GM19238 (cell line): ENCODE data around the gene CA10.

Experiments
- DNase-seq: peaks from one replicate; pipeline ENCODE4 v3.0.0; 2011; ENCODE audit warnings: low spot score; ENCODE audit not compliant: insufficient read length

The CA10 gene

GRCh38 chr17:51652529-51652928 is 506.0 kb downstream of the CA10 start:
- DNase-seq, result no peak

GRCh38 chr17:51651513-51652298 is 506.8 kb downstream of the CA10 start:
- no peak for DNase-seq

GRCh38 chr17:51650772-51651171 is 507.7 kb downstream of the CA10 start:
- DNase-seq, result no peak

- DNase-seq, result no peak
Observed at GRCh38 chr17:51650202-51650601, 508.3 kb downstream of the CA10 start.

- no peak for DNase-seq
Observed at GRCh38 chr17:51647826-51648225, 510.7 kb downstream of the CA10 start.

- no peak for DNase-seq
Observed at GRCh38 chr17:51647067-51647466, 511.4 kb downstream of the CA10 start.

- no peak for DNase-seq
Observed at GRCh38 chr17:51646539-51646938, 512.0 kb downstream of the CA10 start.

GRCh38 chr17:51645056-51645455 is 513.5 kb downstream of the CA10 start:
- no peak for DNase-seq

- DNase-seq, result no peak
Observed at GRCh38 chr17:51643702-51644490, 514.6 kb downstream of the CA10 start.

- DNase-seq, result no peak
Observed at GRCh38 chr17:51642029-51642428, 516.5 kb downstream of the CA10 start.

- DNase-seq, result no peak
Observed at GRCh38 chr17:51640108-51640622, 518.3 kb downstream of the CA10 start.

- no peak for DNase-seq
Observed at GRCh38 chr17:51638971-51639370, 519.5 kb downstream of the CA10 start.

- DNase-seq, result no peak
Observed at GRCh38 chr17:51636291-51636690, 522.2 kb downstream of the CA10 start.

GRCh38 chr17:51630101-51630671 is 528.3 kb downstream of the CA10 start:
- no peak for DNase-seq

- DNase-seq, result no peak
Observed at GRCh38 chr17:51629232-51629631, 529.3 kb downstream of the CA10 start.

GRCh38 chr17:51627779-51628178 is 530.7 kb downstream of the CA10 start:
- DNase-seq, result no peak

- no peak for DNase-seq
Observed at GRCh38 chr17:51618476-51618875, 540.0 kb downstream of the CA10 start.

GRCh38 chr17:51617986-51618385 is 540.5 kb downstream of the CA10 start:
- no peak for DNase-seq

GRCh38 chr17:51613255-51613654 is 545.3 kb downstream of the CA10 start:
- DNase-seq, result no peak

GRCh38 chr17:51612692-51613091 is 545.8 kb downstream of the CA10 start:
- DNase-seq, result no peak

GRCh38 chr17:51611585-51611984 is 546.9 kb downstream of the CA10 start:
- no peak for DNase-seq

GRCh38 chr17:51610834-51611233 is 547.7 kb downstream of the CA10 start:
- no peak for DNase-seq
